Colonic mucosa (tissue), 4 donors: ENCODE data around the gene KIF26A. TPM values are rescaled to one million over a fixed set of nuclear protein-coding genes. Genes with fewer than 3 reads are reported as not detected.

Experiments
- DNase-seq: peaks from one replicate; pipeline ENCODE4 v3.0.0-alpha.2; 2020
- H3K27ac ChIP-seq: fragments of 200-600 bp; one replicate; pipeline ENCODE4 v1.8.0; 2021
- H3K27me3 ChIP-seq: fragments of 200-600 bp; one replicate; pipeline ENCODE4 v1.8.0; 2021
- H3K36me3 ChIP-seq: fragments of 200-600 bp; one replicate; pipeline ENCODE4 v1.8.0; 2021
- H3K4me1 ChIP-seq: fragments of 200-600 bp; one replicate; pipeline ENCODE4 v1.8.0; 2021; ENCODE audit warnings: mild to moderate bottlenecking
- H3K4me3 ChIP-seq: fragments of 200-600 bp; one replicate; pipeline ENCODE4 v1.8.0; 2021
- H3K9ac ChIP-seq, 2 donors: one replicate each; pipeline ENCODE4 v1.7.0; 2013; ENCODE audit warnings: control low read depth in 2 of 2, low read depth in 2 of 2, low read length in 2 of 2
- H3K9me3 ChIP-seq: fragments of 200-600 bp; one replicate; pipeline ENCODE4 v1.8.0; 2021
- intact Hi-C: fragments of 100-400 bp; cut with DNase I; formaldehyde crosslinking; loops from one replicate; pipeline ENCODE4 v1.14.1; 2022
- total RNA-seq, 2 donors: library from RNA; stranded (reverse); fragmentation: NEBNext Ultra II Directional in 1 of 2; extraction: Animal tissue kit (Norgen Biotek cat#: 25700) in 1 of 2; gene quantifications; one replicate each; pipeline ENCODE4 v1.2.1, GENCODE V29; 2021
- TF ChIP-seq, protein P1 (sequence below): fragments of 200-600 bp; IDR thresholded peaks from one replicate; pipeline ENCODE4 v1.8.0; 2022; ENCODE audit warnings: antibody characterized with exemption, mild to moderate bottlenecking
- donor health status: healthy.
- donor health status: DM: no; HTN: no; CAD: no.
- donor health status: DM: no; HTN: no; CAD: no.

The KIF26A gene
- total RNA-seq, 2 donors from 2014 or later: 6.6 to 20.0 TPM

DNA sequence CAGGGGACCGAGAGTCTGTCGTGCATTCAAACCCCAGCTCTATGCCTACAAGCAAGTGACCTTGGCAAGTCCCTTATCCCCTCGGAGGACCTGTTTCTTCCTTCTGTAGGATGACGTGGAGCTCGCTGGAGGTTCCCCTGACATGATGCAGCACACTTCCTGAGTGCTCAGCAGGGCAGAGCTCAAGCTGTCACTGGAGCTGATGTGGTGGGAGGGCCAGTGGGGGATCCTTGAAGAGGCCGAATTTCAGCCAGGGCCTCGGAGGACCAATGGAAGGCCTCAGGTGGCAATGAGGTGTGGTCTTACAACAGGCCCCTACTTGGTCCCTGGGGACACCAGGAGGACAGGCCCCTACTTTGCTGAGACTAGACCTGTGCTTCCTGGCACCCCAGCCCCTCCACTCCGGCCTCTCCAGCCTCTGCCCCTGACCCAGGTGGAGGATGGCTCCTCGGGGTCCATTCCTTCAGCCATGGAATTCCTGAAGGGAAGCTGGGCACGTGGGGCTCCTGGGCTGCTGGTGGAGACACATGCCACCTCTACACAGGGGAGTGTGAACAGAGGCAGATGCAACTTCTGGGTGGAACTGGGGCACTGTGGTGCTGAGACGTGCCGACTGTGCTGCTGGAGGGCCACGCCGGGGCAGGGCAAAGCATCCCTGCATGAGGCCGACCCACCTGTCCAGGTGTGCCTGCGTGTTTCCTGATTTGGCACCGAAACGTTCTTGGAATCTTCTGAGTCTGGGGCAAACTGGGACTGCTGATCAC is 18.7 kb upstream of the KIF26A start:
- Histone ChIP-seq H3K4me1 (no peaks in the 10 kb centered on the region), H3K27me3 (peaks cover 9% of the 10 kb centered on the region), H3K9ac (no peak overlapping the region), H3K36me3 (no peaks in the 10 kb centered on the region), H3K27ac (no peak overlapping the region), H3K9me3 (no peaks in the 10 kb centered on the region), H3K4me3 (no peak overlapping the region)
- TF ChIP-seq, protein P1, sequence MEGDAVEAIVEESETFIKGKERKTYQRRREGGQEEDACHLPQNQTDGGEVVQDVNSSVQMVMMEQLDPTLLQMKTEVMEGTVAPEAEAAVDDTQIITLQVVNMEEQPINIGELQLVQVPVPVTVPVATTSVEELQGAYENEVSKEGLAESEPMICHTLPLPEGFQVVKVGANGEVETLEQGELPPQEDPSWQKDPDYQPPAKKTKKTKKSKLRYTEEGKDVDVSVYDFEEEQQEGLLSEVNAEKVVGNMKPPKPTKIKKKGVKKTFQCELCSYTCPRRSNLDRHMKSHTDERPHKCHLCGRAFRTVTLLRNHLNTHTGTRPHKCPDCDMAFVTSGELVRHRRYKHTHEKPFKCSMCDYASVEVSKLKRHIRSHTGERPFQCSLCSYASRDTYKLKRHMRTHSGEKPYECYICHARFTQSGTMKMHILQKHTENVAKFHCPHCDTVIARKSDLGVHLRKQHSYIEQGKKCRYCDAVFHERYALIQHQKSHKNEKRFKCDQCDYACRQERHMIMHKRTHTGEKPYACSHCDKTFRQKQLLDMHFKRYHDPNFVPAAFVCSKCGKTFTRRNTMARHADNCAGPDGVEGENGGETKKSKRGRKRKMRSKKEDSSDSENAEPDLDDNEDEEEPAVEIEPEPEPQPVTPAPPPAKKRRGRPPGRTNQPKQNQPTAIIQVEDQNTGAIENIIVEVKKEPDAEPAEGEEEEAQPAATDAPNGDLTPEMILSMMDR: no peak
- DNase-seq: peak; percentile 12
- intact Hi-C loops: no loop called here

DNA sequence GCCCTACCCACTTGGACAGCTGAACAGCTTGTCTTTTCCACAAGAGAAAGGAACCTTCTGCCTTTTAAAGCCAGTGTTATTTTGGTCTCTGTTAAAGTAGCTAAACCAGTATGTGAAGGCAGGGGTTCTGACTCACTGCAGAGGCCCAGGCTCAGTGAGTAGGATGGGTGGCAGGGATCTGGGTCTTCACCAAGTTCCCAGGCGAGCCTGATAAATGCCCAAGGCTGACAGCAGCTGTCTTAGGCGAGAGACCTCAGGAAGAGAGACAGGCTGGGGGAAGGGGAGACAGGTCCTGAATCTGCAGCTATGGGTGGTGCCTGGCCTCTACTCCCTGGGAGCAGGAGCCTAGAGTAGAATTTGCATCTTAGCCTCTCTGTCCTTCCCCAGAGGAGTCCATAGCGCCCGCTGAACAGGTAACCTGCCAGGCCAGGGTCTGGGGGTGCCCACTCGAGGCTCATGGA is 18.1 kb upstream of the KIF26A start:
- H3K4me1 ChIP-seq: no peaks in the 10 kb centered on the region
- H3K9ac ChIP-seq: no peak overlapping the region
- TF ChIP-seq, protein P1: no peak
- H3K4me3 ChIP-seq: no peak overlapping the region
- H3K27me3 ChIP-seq: peaks cover 9% of the 10 kb centered on the region
- H3K36me3 ChIP-seq: no peaks in the 10 kb centered on the region
- no peaks in the 10 kb centered on the region for H3K9me3 ChIP-seq
- H3K27ac ChIP-seq: no peak overlapping the region
- peak; percentile 15 for DNase-seq
- intact Hi-C loops: no loop called here

DNA sequence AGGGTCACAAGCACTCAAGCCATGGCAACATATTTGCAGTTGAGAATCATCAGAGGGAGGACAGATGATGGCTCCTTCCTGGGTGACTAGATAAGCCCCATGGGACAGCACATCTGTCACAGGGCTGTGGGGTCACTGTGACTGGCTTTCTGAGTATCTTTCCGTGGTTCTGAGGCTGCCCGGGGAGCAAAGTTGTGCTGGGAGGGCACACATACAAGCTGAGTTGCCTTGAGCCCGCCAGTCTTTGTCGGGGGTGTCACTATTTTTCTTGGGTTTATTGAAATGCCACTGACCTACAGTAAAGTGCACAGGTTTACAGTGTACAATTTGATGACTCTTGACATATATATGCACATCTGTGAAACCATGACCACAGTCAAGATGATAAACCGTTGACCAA is 17.2 kb upstream of the KIF26A start:
- no peaks in the 10 kb centered on the region for H3K4me1 ChIP-seq
- no peaks in the 10 kb centered on the region for H3K9me3 ChIP-seq
- intact Hi-C loops: no loop called here
- TF ChIP-seq, protein P1: no peak
- H3K4me3 ChIP-seq: no peak overlapping the region
- peaks cover 6% of the 10 kb centered on the region for H3K27me3 ChIP-seq
- no peak overlapping the region for H3K27ac ChIP-seq
- DNase-seq: peak; percentile 13
- no peak overlapping the region for H3K9ac ChIP-seq
- H3K36me3 ChIP-seq: no peaks in the 10 kb centered on the region

DNA sequence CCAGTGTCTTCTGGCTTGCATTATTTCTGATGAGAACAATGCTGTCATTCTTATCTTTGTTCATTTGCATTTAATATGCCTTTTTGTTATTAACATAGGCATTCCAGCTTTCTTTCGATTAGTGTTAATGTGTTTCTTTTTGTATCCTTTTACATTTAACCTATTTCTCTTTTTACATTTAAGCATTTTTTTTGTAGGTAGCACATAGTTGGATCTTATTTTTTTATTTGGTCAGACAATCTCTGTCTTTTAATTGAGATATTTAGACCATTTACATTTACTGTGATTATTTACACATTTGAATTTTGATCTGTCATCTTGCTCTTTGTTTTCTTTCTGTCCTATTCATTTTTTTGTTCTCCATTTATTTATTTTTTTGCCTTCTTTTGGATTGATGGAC is 14.5 kb upstream of the KIF26A start:
- no peaks in the 10 kb centered on the region for H3K27me3 ChIP-seq
- H3K9me3 ChIP-seq: no peaks in the 10 kb centered on the region
- no peak overlapping the region for H3K27ac ChIP-seq
- intact Hi-C loops: no loop called here
- H3K4me1 ChIP-seq: no peaks in the 10 kb centered on the region
- TF ChIP-seq, protein P1: no peak
- no peak for DNase-seq
- no peaks in the 10 kb centered on the region for H3K36me3 ChIP-seq
- no peak overlapping the region for H3K4me3 ChIP-seq
- no peak overlapping the region for H3K9ac ChIP-seq

DNA sequence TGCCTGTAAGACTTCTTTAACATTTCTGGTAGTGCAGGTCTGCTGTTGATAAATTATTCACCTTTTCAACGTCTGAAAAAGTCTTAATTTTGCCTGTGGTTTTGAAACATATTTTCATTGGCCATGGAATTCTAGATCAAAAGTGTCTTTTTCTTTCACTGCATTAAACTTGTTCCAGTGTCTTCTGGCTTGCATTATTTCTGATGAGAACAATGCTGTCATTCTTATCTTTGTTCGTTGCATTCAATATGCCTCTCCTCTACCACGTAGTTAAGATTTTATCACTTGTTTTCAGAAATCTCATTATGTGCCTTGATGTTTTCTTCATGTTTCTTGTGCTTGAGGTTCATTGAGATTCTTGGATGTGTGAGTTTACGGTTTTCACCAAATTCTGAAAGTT is 13.4 kb upstream of the KIF26A start:
- no peaks in the 10 kb centered on the region for H3K36me3 ChIP-seq
- H3K9me3 ChIP-seq: no peaks in the 10 kb centered on the region
- H3K9ac ChIP-seq: no peak overlapping the region
- TF ChIP-seq, protein P1: no peak
- intact Hi-C loops: no loop called here
- no peak overlapping the region for H3K4me3 ChIP-seq
- DNase-seq: no peak
- H3K27me3 ChIP-seq: no peaks in the 10 kb centered on the region
- H3K27ac ChIP-seq: no peak overlapping the region
- no peaks in the 10 kb centered on the region for H3K4me1 ChIP-seq
